Lung (tissue), 12 donors: ENCODE results near the gene MRC2. TPM values are rescaled to one million over a fixed set of nuclear protein-coding genes. Genes with fewer than 3 reads are reported as not detected.

ENCODE experiments used
- ATAC-seq: fragments of 200-7000 bp; cut with Tn5 transposase; one replicate; pipeline ENCODE4 v1.9.1; 2020; ENCODE audit warnings: moderate number of reproducible peaks; ENCODE audit not compliant: insufficient read depth, low FRiP score
- DNase-seq, 3 donors: peaks; one replicate each; pipeline ENCODE4 v3.0.0-alpha.2; 2013 to 2017
- H3K27ac ChIP-seq, 2 donors: one replicate each; pipeline ENCODE4 v1.5.1; 2013; ENCODE audit warnings: mild to moderate bottlenecking in 2 of 2, moderate library complexity in 2 of 2, control low read depth in 1 of 2, inconsistent platforms in 1 of 2, low read depth in 1 of 2, low read length in 1 of 2
- H3K27me3 ChIP-seq, 3 donors: one replicate each; pipeline ENCODE4 v1.5.1; 2013; ENCODE audit warnings: low read length in 2 of 3; ENCODE audit not compliant: control insufficient read depth in 3 of 3, insufficient read depth in 3 of 3
- H3K36me3 ChIP-seq, 4 donors: one replicate each; pipeline ENCODE4 v1.5.1; 2013; ENCODE audit warnings: low read length in 4 of 4, mild to moderate bottlenecking in 1 of 4, moderate library complexity in 1 of 4; ENCODE audit not compliant: control insufficient read depth in 4 of 4, insufficient read depth in 4 of 4
- H3K4me1 ChIP-seq, 5 donors: one replicate each; pipeline ENCODE4 v1.5.1; 2013; ENCODE audit warnings: low read length in 5 of 5, mild to moderate bottlenecking in 2 of 5, moderate library complexity in 1 of 5; ENCODE audit not compliant: control insufficient read depth in 5 of 5, insufficient read depth in 5 of 5
- H3K4me3 ChIP-seq: one replicate; pipeline ENCODE4 v1.5.1; 2013; ENCODE audit warnings: mild to moderate bottlenecking, control low read depth, moderate library complexity
- H3K9ac ChIP-seq, 2 donors: one replicate each; pipeline ENCODE4 v1.5.1; 2013; ENCODE audit warnings: low read length in 2 of 2, control low read depth in 1 of 2; ENCODE audit not compliant: insufficient read depth in 1 of 2
- H3K9me3 ChIP-seq, 4 donors: one replicate each; pipeline ENCODE4 v1.5.1; 2013; ENCODE audit warnings: low read length in 3 of 4, mild to moderate bottlenecking in 1 of 4, moderate library complexity in 1 of 4; ENCODE audit not compliant: control insufficient read depth in 4 of 4, insufficient read depth in 3 of 4
- CTCF ChIP-seq: IDR thresholded peaks from 2 replicates; pipeline ENCODE4 v1.5.1; 2012; ENCODE audit warnings: mild to moderate bottlenecking; ENCODE audit errors: control extremely low read depth, extremely low read depth
- WGBS, 2 donors: extraction: QIAGEN DNeasy Blood & Tissue Kit; methylation state at CpG; one replicate each; pipeline ENCODE4 v1.1.7; 2013; 5-methylcytosine and 5-hydroxymethylcytosine counted together
- polyA plus RNA-seq, 2 donors: library from polyadenylated mRNA; stranded (reverse); fragments of 200-250 nt; gene quantifications; one replicate each; pipeline ENCODE4 v1.2.1, GENCODE V29; 2013
- total RNA-seq, 2 donors: library from RNA; depleted of rRNA in 1 of 2; stranded (reverse); fragments of >200 nt in 1 of 2; gene quantifications; one replicate each; pipeline ENCODE4 v1.2.1, GENCODE V29; 2014 to 2021
- donor health status: control.
- donor health status: control.
- donor health status: Bipolar disorder and iron deficiency.
- donor health status: healthy.
- donor health status: DM: yes; HTN: yes; CAD: no.

Gene MRC2
- total and polyA plus RNA-seq, 4 donors, result 15.9 to 82.3 (median 68.5) TPM

- 1 to 2% methylated on average over 30 of the region's 30 CpGs for WGBS, 2 donors
- H3K4me3 ChIP-seq, result no peak overlapping the region
- H3K27me3 ChIP-seq, result no peaks in the 10 kb centered on the region
- peak overlapping the region in 1 of 2 donors; percentile 90 for H3K27ac ChIP-seq
- H3K4me1 ChIP-seq, result peaks cover 0 to 59% (median 40%) of the 10 kb centered on the region in 5 donors
- H3K9me3 ChIP-seq, result no peaks in the 10 kb centered on the region
- peak; percentile 80 to 85 (median 81) for DNase-seq
- peaks cover 0 to 7% (median 0%) of the 10 kb centered on the region in 4 donors for H3K36me3 ChIP-seq
- TF ChIP-seq CTCF, result no peak
- H3K9ac ChIP-seq, result peak overlapping the region in 1 of 2 donors; percentile 43
- peak; percentile 54 for ATAC-seq
These were observed 25.7 kb downstream of the MRC2 start for GRCh38 chr17:62653002-62653825.

- peaks cover 0 to 10% (median 2%) of the 10 kb centered on the region in 4 donors for H3K36me3 ChIP-seq
- H3K4me3 ChIP-seq, result no peak overlapping the region
- H3K27me3 ChIP-seq, result no peaks in the 10 kb centered on the region
- peaks cover 0 to 55% (median 32%) of the 10 kb centered on the region in 5 donors for H3K4me1 ChIP-seq
- no peak for ATAC-seq
- no peak for TF ChIP-seq CTCF
- DNase-seq, result peak; percentile 85 to 91 (median 88)
- peak overlapping the region in 1 of 2 donors; percentile 54 for H3K27ac ChIP-seq
- H3K9me3 ChIP-seq, result no peaks in the 10 kb centered on the region
- WGBS, 2 donors, result 32 to 43% methylated on average over 18 to 19 of the region's 19 CpGs
- no peak overlapping the region for H3K9ac ChIP-seq
These were observed 26.6 kb downstream of the MRC2 start for GRCh38 chr17:62653826-62654761.

- WGBS, 2 donors, result 76 to 87% methylated on average over 6 of the region's 6 CpGs
- Histone ChIP-seq H3K9ac (no peak overlapping the region), H3K9me3 (peaks cover 0 to 7% (median 0%) of the 10 kb centered on the region in 4 donors), H3K27me3 (no peaks in the 10 kb centered on the region), H3K4me1 (peaks cover 0 to 55% (median 28%) of the 10 kb centered on the region in 5 donors), H3K36me3 (peaks cover 0 to 11% (median 4%) of the 10 kb centered on the region in 4 donors), H3K27ac (no peak overlapping the region), H3K4me3 (no peak overlapping the region)
- ATAC-seq (no peak), DNase-seq (peak in 2 of 3 donors; percentile 64 to 69)
- no peak for TF ChIP-seq CTCF
These were observed 28.2 kb downstream of the MRC2 start for GRCh38 chr17:62655656-62656055.
